Measurements from ENCODE around the gene TGM1.

DNA sequence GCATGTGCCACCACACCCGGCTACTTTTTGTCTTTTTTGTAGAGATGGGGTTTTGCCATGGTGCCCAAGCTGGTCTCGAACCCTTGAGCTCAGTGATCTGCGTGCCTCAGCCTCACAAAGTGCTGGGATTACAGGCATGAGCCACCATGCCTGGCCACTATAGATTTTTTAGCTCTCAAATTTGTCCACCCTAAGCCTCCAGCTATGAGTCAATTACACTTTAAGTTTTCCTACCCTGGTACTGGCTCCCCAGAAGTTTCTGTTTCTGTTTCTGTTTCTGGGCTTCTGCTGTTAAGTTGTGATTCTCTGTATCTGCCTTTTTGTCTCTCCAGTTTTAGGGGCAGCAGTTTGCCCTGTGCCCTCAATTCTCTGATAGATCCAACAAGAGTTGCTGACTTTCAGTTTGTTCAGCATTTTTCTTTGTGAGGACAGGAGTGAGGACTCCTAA is 16.2 kb downstream of the TGM1 start:
- TF ChIP-seq, protein P1, sequence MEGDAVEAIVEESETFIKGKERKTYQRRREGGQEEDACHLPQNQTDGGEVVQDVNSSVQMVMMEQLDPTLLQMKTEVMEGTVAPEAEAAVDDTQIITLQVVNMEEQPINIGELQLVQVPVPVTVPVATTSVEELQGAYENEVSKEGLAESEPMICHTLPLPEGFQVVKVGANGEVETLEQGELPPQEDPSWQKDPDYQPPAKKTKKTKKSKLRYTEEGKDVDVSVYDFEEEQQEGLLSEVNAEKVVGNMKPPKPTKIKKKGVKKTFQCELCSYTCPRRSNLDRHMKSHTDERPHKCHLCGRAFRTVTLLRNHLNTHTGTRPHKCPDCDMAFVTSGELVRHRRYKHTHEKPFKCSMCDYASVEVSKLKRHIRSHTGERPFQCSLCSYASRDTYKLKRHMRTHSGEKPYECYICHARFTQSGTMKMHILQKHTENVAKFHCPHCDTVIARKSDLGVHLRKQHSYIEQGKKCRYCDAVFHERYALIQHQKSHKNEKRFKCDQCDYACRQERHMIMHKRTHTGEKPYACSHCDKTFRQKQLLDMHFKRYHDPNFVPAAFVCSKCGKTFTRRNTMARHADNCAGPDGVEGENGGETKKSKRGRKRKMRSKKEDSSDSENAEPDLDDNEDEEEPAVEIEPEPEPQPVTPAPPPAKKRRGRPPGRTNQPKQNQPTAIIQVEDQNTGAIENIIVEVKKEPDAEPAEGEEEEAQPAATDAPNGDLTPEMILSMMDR (IDR thresholded peaks at IDR 0.05), result no peak
- TF ChIP-seq EZH2 (IDR thresholded peaks at IDR 0.05; ENCODE audit: borderline replicate concordance, insufficient read depth, low read depth, low read length, poor library complexity, severe bottlenecking), result no peak

Measured in B cell (primary cell).